Right atrium auricular region (tissue), 2 donors: ENCODE data around the gene GCKR. TPM values are rescaled to one million over a fixed set of nuclear protein-coding genes. Genes with fewer than 3 reads are reported as not detected.
"Not testable (repeated sequence)": the region's sequence is repeated elsewhere in the genome, so short reads cannot be mapped to it uniquely, and the experiment has no call there.

Source experiments
- DNase-seq: peaks from one replicate; pipeline ENCODE4 v3.0.0-alpha.2; 2019; ENCODE audit warnings: low spot score
- H3K27ac ChIP-seq, 2 donors: fragments of 200-600 bp; sonication (generic); 1 replicate in 1 of 2; 2 replicates in 1 of 2; pipeline ENCODE4 v1.5.1; 2016 to 2019
- H3K27me3 ChIP-seq, 2 donors: fragments of 200-600 bp; sonication (generic); one replicate each; pipeline versions ENCODE4 v1.5.1 to v1.6.0; 2017 to 2019
- H3K36me3 ChIP-seq: fragments of 200-600 bp; sonication (generic); one replicate; pipeline ENCODE4 v1.5.1; 2016
- H3K4me1 ChIP-seq, 2 donors: fragments of 200-600 bp; sonication (generic); one replicate each; pipeline versions ENCODE4 v1.5.1 to v1.6.0; 2017 to 2019
- H3K4me3 ChIP-seq, 2 donors: fragments of 200-600 bp; sonication (generic); 1 replicate in 1 of 2; 2 replicates in 1 of 2; pipeline ENCODE4 v1.5.1; 2017 to 2019; ENCODE audit warnings: mild to moderate bottlenecking in 1 of 2, moderate library complexity in 1 of 2
- H3K9me3 ChIP-seq, 2 donors: fragments of 200-600 bp; sonication (generic); one replicate each; pipeline ENCODE4 v1.5.1; 2019
- CTCF ChIP-seq, 2 donors: fragments of 200-600 bp; sonication (generic); IDR thresholded peaks; one replicate each; pipeline ENCODE4 v1.5.1; 2019; ENCODE audit warnings: antibody characterized with exemption in 2 of 2
- total RNA-seq, 2 donors: library from RNA; depleted of rRNA; stranded (reverse); fragments of >200 nt; gene quantifications; one replicate each; pipeline ENCODE4 v1.1.0, GENCODE V29; 2016

GCKR gene
- total RNA-seq, 2 donors from 2014 or later = 1.9 TPM; not detected in 1

GRCh38 chr2:27531983-27532382, 35.3 kb downstream of the GCKR start:
- no peaks in the 10 kb centered on the region for H3K27me3 ChIP-seq
- H3K27ac ChIP-seq = no peak overlapping the region
- DNase-seq = no peak
- H3K4me1 ChIP-seq = no peaks in the 10 kb centered on the region
- H3K9me3 ChIP-seq = no peaks in the 10 kb centered on the region
- H3K4me3 ChIP-seq = no peak overlapping the region
- no peak for TF ChIP-seq CTCF (IDR thresholded peaks at IDR 0.05)
- H3K36me3 ChIP-seq = no peaks in the 10 kb centered on the region

GRCh38 chr2:27537287-27537686, 40.6 kb downstream of the GCKR start:
- Histone ChIP-seq H3K36me3 (no peaks in the 10 kb centered on the region), H3K4me1 (no peaks in the 10 kb centered on the region), H3K9me3 (no peaks in the 10 kb centered on the region), H3K27me3 (no peaks in the 10 kb centered on the region), H3K27ac (no peak overlapping the region), H3K4me3 (no peak overlapping the region)
- TF ChIP-seq CTCF (IDR thresholded peaks at IDR 0.05) = no peak
- DNase-seq = no peak

- not testable (repeated sequence) for H3K36me3 ChIP-seq, H3K27ac ChIP-seq, DNase-seq, H3K4me3 ChIP-seq, H3K27me3 ChIP-seq, H3K9me3 ChIP-seq, H3K4me1 ChIP-seq
Observed at GRCh38 chr2:27538839-27539450, 42.3 kb downstream of the GCKR start.

GRCh38 chr2:27539649-27540048, 43.0 kb downstream of the GCKR start:
- not testable (repeated sequence) for H3K36me3 ChIP-seq, H3K27ac ChIP-seq, H3K9me3 ChIP-seq, H3K27me3 ChIP-seq, H3K4me1 ChIP-seq, H3K4me3 ChIP-seq, DNase-seq

GRCh38 chr2:27544143-27544821, 47.6 kb downstream of the GCKR start:
- no peak for DNase-seq
- TF ChIP-seq CTCF (IDR thresholded peaks at IDR 0.05) = no peak

GRCh38 chr2:27545348-27546141, 48.9 kb downstream of the GCKR start:
- no peak for DNase-seq
- Histone ChIP-seq H3K4me3 (no peak overlapping the region), H3K27me3 (no peaks in the 10 kb centered on the region), H3K9me3 (peaks cover 0 to 14% of the 10 kb centered on the region in 2 donors), H3K36me3 (no peaks in the 10 kb centered on the region), H3K27ac (no peak overlapping the region), H3K4me1 (no peaks in the 10 kb centered on the region)
- no peak for TF ChIP-seq CTCF (IDR thresholded peaks at IDR 0.05)

More at GRCh38 chr2:27544143-27544821, 47.6 kb downstream of the GCKR start:
- Histone ChIP-seq H3K27me3 (no peaks in the 10 kb centered on the region), H3K4me3 (no peak overlapping the region), H3K9me3 (peaks cover 0 to 14% of the 10 kb centered on the region in 2 donors), H3K27ac (no peak overlapping the region), H3K4me1 (no peaks in the 10 kb centered on the region), H3K36me3 (no peaks in the 10 kb centered on the region)
